Stimulated activated memory B cell treated with anti-CD40 and anti-IgM and Interleukin-4, amounts not matched to agents 10 μg/mL and 1 μg/mL and 100 μg/mL, for 72 hours (primary cell): ENCODE measurements around the gene ATAD3A.
"Not testable (repeated sequence)": the region's sequence is repeated elsewhere in the genome, so short reads cannot be mapped to it uniquely, and the experiment has no call there.

Experiments used
- ATAC-seq: fragments of 150-1000 bp; cut with Tn5 transposase; 2 replicates; pipeline ENCODE4 v1.10.0; 2021
- H3K27ac Mint-ChIP-seq: one replicate; pipeline ENCODE4 v1.8.0; 2022; ENCODE audit warnings: mild to moderate bottlenecking, mixed read lengths
- H3K27me3 Mint-ChIP-seq: one replicate; pipeline ENCODE4 v1.8.0; 2022; ENCODE audit warnings: mixed read lengths
- H3K36me3 Mint-ChIP-seq: one replicate; pipeline ENCODE4 v1.8.0; 2022; ENCODE audit warnings: mixed read lengths
- H3K4me1 Mint-ChIP-seq: one replicate; pipeline ENCODE4 v1.8.0; 2022; ENCODE audit warnings: mixed read lengths
- H3K4me3 Mint-ChIP-seq: one replicate; pipeline ENCODE4 v1.8.0; 2022; ENCODE audit warnings: mild to moderate bottlenecking, moderate library complexity, mixed read lengths
- H3K9me3 Mint-ChIP-seq: one replicate; pipeline ENCODE4 v1.8.0; 2022; ENCODE audit warnings: mixed read lengths

ATAD3A gene

GRCh38 chr1:1550087-1550486, 38.1 kb downstream of the ATAD3A start:
- no peak for ATAC-seq
- Mint-ChIP-seq H3K27ac (no peak overlapping the region), H3K9me3 (no peaks in the 10 kb centered on the region), H3K27me3 (no peaks in the 10 kb centered on the region), H3K4me3 (no peak overlapping the region), H3K4me1 (peaks cover 1% of the 10 kb centered on the region), H3K36me3 (no peaks in the 10 kb centered on the region)

DNA sequence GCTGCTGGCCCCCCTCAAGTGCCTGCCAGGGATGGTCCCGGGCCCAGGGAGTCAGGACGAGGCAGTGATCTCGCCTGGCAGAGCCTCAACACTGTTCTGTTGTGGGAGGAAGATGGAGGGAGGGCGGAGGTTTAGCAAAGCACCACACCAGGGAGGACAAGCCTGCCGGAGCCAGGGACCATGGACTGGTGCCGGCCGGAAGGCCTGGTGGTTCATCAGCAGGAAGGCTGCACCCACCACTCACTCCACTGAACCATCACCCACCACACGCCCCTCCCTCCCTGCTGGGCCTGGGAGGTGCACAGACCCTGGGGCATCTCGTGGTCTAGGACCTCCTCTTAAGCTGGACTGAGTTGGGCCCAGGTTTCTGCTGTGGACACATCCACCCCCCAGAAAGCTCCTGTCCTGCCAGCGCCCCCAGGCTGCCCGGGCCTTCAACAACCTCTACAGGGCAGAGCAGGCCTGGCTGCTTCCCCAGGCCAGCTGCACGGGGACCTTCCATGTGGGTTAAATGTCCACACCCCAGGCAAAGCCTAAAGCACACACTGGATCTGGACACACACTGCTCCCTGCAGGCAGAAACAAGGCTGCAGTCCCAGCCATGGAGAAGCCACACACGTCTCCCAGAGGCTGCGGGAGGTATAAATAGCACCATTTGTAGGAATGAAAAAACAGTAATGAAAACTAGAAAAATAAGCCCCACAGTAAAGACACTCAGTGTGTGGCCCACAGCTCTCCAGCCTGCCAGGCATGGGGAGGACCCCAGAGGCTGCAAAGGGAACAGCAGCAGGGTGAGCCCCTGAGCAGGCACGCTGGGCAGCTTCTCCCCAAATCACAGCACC, 38.9 kb downstream of the ATAD3A start:
- no peaks in the 10 kb centered on the region for H3K27me3 Mint-ChIP-seq
- H3K4me3 Mint-ChIP-seq: no peak overlapping the region
- no peak for ATAC-seq
- H3K4me1 Mint-ChIP-seq: peaks cover 5% of the 10 kb centered on the region
- H3K9me3 Mint-ChIP-seq: no peaks in the 10 kb centered on the region
- H3K27ac Mint-ChIP-seq: no peak overlapping the region
- H3K36me3 Mint-ChIP-seq: no peaks in the 10 kb centered on the region

- H3K27me3 Mint-ChIP-seq: no peaks in the 10 kb centered on the region
- H3K4me1 Mint-ChIP-seq: peaks cover 5% of the 10 kb centered on the region
- no peaks in the 10 kb centered on the region for H3K9me3 Mint-ChIP-seq
- H3K4me3 Mint-ChIP-seq: no peak overlapping the region
- H3K36me3 Mint-ChIP-seq: no peaks in the 10 kb centered on the region
- ATAC-seq: no peak
- no peak overlapping the region for H3K27ac Mint-ChIP-seq
Observed at GRCh38 chr1:1551524-1552262, 39.7 kb downstream of the ATAD3A start.

GRCh38 chr1:1552263-1552639, 40.3 kb downstream of the ATAD3A start:
- H3K9me3 Mint-ChIP-seq: no peaks in the 10 kb centered on the region
- H3K36me3 Mint-ChIP-seq: no peaks in the 10 kb centered on the region
- no peak overlapping the region for H3K4me3 Mint-ChIP-seq
- no peaks in the 10 kb centered on the region for H3K27me3 Mint-ChIP-seq
- H3K4me1 Mint-ChIP-seq: peaks cover 5% of the 10 kb centered on the region
- ATAC-seq: no peak
- H3K27ac Mint-ChIP-seq: no peak overlapping the region

DNA sequence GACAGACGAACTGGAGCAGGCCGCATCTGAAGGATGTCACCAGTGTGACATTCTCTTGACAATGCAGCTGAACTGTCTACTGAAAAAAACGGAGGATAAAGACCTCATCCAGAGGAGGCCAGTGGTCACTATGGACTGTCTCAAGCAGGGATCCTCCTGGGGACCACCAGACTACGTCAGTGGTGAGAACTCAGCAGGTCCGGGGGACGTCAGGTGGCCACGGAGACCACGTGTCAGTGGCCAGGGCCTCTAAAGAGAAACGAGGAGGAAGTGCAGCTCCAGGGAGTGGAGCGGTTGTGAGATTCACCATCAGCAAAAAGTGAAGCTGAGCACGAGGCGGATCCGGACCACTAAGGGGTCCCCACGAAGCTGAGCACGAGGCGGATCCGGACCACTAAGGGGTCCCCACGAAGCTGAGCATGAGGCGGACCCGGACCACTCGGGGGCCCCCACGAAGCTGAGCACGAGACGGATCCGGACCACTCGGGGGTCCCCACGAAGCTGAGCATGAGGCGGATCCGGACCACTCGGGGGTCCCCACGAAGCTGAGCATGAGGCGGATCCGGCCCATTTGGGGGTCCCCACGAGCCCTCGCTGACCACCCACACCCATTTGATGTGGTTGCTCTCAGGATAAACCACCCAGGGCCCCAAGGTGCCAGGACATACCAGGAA, 42.0 kb downstream of the ATAD3A start:
- H3K36me3 Mint-ChIP-seq: no peaks in the 10 kb centered on the region
- H3K4me3 Mint-ChIP-seq: no peak overlapping the region
- H3K27me3 Mint-ChIP-seq: no peaks in the 10 kb centered on the region
- no peaks in the 10 kb centered on the region for H3K9me3 Mint-ChIP-seq
- peaks cover 16% of the 10 kb centered on the region for H3K4me1 Mint-ChIP-seq
- no peak overlapping the region for H3K27ac Mint-ChIP-seq
- no peak for ATAC-seq

DNA sequence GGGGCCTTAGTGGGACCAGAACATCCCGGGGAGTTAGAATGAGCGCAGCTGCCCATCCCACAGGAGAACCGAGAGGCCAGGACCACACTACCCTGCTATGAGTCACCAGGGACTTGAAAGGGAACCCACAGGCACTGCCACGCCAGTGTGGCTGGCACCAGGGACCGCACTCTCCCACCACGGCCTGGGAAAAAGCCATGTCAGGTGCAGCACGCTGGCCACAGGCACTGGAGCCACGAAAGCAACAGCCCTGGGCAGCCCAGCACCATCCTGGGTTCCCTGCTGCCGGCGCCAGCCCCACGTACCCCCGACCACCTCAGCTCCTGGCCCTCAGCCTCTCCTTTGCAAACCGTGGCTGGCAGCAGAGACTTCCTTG, 42.6 kb downstream of the ATAD3A start:
- H3K27ac Mint-ChIP-seq: no peak overlapping the region
- no peak overlapping the region for H3K4me3 Mint-ChIP-seq

DNA sequence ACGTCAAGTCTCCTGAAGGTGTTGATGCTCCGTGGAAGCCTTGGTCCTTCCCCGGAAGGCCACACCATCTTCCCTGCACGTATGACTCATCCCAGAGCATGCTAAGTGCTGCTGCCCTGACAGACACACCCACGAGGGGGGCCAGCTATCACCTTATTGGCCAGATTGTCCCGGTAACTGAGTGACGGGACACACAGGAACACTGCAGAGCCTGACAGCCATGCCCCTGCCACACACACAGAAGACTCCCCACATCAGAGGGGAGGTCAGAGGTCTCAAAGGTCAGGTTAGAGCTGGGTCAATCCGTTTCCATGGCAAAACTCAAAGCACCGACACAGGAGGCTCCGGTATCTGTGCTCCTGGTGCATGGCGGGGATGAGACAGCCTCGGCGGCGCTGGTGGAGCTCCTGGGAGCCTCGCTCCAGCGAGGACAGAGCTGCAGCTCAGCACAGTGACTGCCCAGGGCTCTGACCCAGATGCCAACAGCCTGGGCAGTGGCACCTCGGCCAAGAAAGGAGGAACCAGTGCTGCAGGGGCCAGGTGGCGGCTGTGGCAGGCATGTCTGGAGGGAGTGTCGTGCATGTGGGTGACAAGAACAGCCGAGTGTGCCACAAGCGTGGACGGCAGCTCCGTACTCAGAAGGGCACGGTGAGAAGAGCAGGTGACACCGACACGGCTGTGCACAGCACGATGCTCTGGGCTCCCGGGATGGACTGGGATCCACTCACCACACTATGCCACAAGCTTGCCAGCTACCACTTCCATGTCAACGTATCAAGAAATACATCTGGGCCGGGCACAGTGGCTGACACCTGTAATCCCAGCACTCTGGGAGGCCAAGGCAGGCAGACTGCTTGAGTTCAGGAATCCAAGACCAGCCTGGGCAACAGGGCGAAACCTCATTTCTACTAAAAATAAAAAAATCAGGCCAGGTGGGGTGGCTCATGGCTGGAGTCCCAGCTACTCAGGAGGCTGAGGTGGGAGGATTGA, 43.3 kb downstream of the ATAD3A start:
- H3K27me3 Mint-ChIP-seq: no peaks in the 10 kb centered on the region
- no peak overlapping the region for H3K4me3 Mint-ChIP-seq
- H3K27ac Mint-ChIP-seq: no peak overlapping the region
- no peaks in the 10 kb centered on the region for H3K9me3 Mint-ChIP-seq
- H3K36me3 Mint-ChIP-seq: no peaks in the 10 kb centered on the region
- no peak for ATAC-seq
- peaks cover 17% of the 10 kb centered on the region for H3K4me1 Mint-ChIP-seq

More for the DNA sequence above, 42.6 kb downstream of the ATAD3A start:
- Mint-ChIP-seq H3K4me1 (peaks cover 17% of the 10 kb centered on the region), H3K27me3 (no peaks in the 10 kb centered on the region), H3K36me3 (no peaks in the 10 kb centered on the region), H3K9me3 (no peaks in the 10 kb centered on the region)
- ATAC-seq: no peak

DNA sequence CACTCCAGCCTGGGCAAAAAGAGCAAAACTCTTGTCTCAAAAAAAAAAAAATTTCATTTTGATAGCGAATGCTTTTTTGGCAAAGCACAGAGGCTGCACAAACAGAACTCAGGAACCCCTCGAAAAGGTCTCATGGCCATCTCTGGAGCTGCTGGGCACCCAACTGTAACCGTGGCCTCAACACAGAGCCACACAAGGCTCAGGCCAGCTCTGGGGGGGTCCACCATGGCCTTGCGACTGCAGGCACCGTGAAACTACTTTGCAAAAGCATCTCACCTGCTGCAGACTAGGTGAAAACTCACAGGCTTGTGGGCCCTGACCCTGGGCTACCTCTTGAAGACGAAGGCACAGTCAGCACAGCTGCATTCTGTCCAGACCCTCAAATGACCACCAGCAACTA, 44.5 kb downstream of the ATAD3A start:
- Mint-ChIP-seq H3K4me3 (no peak overlapping the region), H3K4me1 (peaks cover 18% of the 10 kb centered on the region), H3K27me3 (no peaks in the 10 kb centered on the region), H3K36me3 (peaks cover 5% of the 10 kb centered on the region), H3K27ac (no peak overlapping the region), H3K9me3 (no peaks in the 10 kb centered on the region)
- no peak for ATAC-seq

DNA sequence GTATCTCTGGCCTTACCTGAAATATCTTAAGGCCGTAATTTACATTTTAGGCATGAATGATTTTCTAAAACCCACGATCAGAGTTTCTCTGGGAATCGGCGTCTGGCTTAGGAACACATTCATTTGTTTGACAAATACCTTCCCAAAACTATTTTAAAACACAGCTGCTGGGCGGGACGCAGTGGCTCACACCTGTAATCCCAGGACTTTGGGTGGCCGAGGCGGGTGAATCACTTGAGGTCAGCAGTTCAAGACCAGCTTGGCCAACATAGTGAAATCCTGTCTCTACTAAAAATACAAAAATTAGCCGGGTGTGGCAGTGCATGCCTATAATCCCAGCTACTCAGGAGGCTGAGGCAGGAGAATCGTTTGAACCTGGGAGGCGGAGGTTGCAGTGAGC, 45.0 kb downstream of the ATAD3A start:
- H3K27me3 Mint-ChIP-seq, H3K9me3 Mint-ChIP-seq, ATAC-seq, H3K36me3 Mint-ChIP-seq, H3K4me3 Mint-ChIP-seq, H3K27ac Mint-ChIP-seq: not testable (repeated sequence)
- H3K4me1 Mint-ChIP-seq: peaks cover 23% of the 10 kb centered on the region

GRCh38 chr1:1557688-1558087, 45.7 kb downstream of the ATAD3A start:
- not testable (repeated sequence) for H3K27me3 Mint-ChIP-seq, H3K4me3 Mint-ChIP-seq, ATAC-seq, H3K9me3 Mint-ChIP-seq, H3K27ac Mint-ChIP-seq
- H3K36me3 Mint-ChIP-seq: peaks cover 12% of the 10 kb centered on the region
- H3K4me1 Mint-ChIP-seq: peaks cover 24% of the 10 kb centered on the region

DNA sequence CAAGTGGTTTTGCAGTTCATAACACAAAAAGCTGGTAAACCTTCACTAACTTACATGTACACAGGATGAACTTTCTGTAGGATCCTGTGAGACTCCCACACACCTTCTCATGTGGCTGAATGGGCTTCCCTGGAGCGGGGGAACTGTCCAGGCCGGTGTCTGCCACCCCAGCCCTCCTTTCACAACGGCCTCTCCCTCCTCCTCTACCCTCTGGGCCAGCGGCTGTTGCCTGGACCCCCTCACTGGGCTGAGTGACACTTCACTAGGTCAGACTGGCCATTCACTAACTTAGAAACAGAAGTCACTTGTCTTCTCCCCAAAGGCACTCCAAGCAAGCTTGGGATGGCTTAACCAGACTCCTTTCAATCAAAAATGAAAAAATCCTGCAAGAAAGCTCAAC, 46.6 kb downstream of the ATAD3A start:
- H3K9me3 Mint-ChIP-seq: no peaks in the 10 kb centered on the region
- no peak overlapping the region for H3K27ac Mint-ChIP-seq
- H3K27me3 Mint-ChIP-seq: no peaks in the 10 kb centered on the region
- peaks cover 24% of the 10 kb centered on the region for H3K4me1 Mint-ChIP-seq
- H3K36me3 Mint-ChIP-seq: peaks cover 14% of the 10 kb centered on the region
- no peak for ATAC-seq
- no peak overlapping the region for H3K4me3 Mint-ChIP-seq

- Mint-ChIP-seq H3K4me3 (no peak overlapping the region), H3K27ac (no peak overlapping the region), H3K4me1 (peaks cover 24% of the 10 kb centered on the region), H3K36me3 (peaks cover 19% of the 10 kb centered on the region), H3K27me3 (no peaks in the 10 kb centered on the region), H3K9me3 (no peaks in the 10 kb centered on the region)
- ATAC-seq: no peak
Observed at GRCh38 chr1:1559066-1559465, 47.1 kb downstream of the ATAD3A start.

DNA sequence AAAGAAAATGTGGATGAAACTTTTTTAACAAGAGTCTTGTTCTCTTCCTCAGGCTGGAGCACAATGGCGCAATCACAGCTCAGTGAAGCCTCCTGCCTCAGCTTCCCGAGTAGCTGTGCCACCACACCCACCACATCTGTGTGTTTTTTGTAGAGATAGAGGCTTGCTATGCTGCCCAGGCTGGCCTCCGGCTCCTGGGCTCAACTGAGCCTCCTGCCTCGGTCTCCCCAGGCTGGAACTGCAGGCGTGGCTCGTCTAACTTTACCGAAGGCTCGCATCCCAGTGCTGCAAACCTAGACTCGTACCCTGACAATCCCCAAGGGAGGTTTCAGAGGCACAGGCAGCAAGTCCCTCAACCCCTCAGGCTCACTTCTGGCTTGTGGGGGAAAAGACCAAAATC, 48.2 kb downstream of the ATAD3A start:
- Mint-ChIP-seq H3K9me3 (no peaks in the 10 kb centered on the region), H3K27ac (no peak overlapping the region), H3K27me3 (no peaks in the 10 kb centered on the region), H3K36me3 (peaks cover 29% of the 10 kb centered on the region), H3K4me1 (peaks cover 22% of the 10 kb centered on the region), H3K4me3 (no peak overlapping the region)
- no peak for ATAC-seq

DNA sequence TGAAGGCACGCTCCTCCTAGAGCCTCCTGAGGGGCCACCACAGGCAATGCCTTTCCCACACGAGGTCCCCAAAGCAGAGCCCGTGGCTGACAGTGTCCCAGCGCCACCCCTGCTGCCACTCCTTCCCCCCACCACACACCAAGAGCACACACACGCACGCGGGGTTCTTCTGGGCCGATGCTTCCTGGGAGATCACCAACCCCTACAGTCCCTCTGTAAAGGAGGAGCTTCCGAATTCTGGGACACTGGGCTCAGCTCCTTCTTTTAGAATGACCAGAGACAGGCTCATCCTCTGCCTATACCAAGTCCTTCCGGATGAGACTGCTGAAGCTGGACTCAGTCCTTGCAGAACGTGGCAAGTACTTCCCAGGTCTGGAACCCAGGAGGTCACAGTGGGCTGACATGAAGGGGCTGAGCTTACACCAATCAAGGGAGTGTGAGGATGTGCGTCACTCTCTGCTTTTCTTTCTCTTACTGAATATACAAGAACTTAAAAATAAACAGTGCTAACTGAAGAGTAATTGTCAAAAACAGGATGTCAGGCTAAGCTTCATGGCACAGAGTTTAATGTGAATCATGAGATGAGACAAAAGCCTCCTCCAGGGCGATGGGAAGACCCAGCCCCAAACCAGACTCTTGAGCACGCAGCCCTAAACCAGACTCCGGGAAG, 50.0 kb downstream of the ATAD3A start:
- Mint-ChIP-seq H3K4me1 (peaks cover 26% of the 10 kb centered on the region), H3K4me3 (no peak overlapping the region), H3K27ac (no peak overlapping the region), H3K27me3 (no peaks in the 10 kb centered on the region), H3K36me3 (peaks cover 30% of the 10 kb centered on the region), H3K9me3 (no peaks in the 10 kb centered on the region)
- ATAC-seq: no peak
